Measurements from ENCODE around the gene UGT2B10. TPM values are rescaled to one million over a fixed set of nuclear protein-coding genes. Genes with fewer than 3 reads are reported as not detected.

UGT2B10 gene
- polyA plus RNA-seq, 1 donor from 2014 or later, result not detected

GRCh38 chr4:68865760-68866159, 50.0 kb downstream of the UGT2B10 start:
- no peaks in the 10 kb centered on the region for H3K79me2 ChIP-seq (replicated peaks; ENCODE audit: insufficient read depth, low read length)
- H4K20me1 ChIP-seq (ENCODE audit: insufficient read depth), result no peaks in the 10 kb centered on the region
- no peak overlapping the region for H3K27ac ChIP-seq (ENCODE audit: low read length)
- no peak overlapping the region for H2AFZ ChIP-seq (ENCODE audit: low read depth, low read length)
- H3K4me2 ChIP-seq (ENCODE audit: low read length), result no peak overlapping the region
- no peaks in the 10 kb centered on the region for H3K36me3 ChIP-seq (ENCODE audit: insufficient read depth, low read length)
- no peaks in the 10 kb centered on the region for H3K27me3 ChIP-seq (ENCODE audit: insufficient read depth, low read depth, low read length)
- no peaks in the 10 kb centered on the region for H3K9me3 ChIP-seq (ENCODE audit: low read length)
- TF ChIP-seq RAD21 (conservative IDR thresholded peaks at IDR 0.05), result no peak
- TF ChIP-seq, protein P1, sequence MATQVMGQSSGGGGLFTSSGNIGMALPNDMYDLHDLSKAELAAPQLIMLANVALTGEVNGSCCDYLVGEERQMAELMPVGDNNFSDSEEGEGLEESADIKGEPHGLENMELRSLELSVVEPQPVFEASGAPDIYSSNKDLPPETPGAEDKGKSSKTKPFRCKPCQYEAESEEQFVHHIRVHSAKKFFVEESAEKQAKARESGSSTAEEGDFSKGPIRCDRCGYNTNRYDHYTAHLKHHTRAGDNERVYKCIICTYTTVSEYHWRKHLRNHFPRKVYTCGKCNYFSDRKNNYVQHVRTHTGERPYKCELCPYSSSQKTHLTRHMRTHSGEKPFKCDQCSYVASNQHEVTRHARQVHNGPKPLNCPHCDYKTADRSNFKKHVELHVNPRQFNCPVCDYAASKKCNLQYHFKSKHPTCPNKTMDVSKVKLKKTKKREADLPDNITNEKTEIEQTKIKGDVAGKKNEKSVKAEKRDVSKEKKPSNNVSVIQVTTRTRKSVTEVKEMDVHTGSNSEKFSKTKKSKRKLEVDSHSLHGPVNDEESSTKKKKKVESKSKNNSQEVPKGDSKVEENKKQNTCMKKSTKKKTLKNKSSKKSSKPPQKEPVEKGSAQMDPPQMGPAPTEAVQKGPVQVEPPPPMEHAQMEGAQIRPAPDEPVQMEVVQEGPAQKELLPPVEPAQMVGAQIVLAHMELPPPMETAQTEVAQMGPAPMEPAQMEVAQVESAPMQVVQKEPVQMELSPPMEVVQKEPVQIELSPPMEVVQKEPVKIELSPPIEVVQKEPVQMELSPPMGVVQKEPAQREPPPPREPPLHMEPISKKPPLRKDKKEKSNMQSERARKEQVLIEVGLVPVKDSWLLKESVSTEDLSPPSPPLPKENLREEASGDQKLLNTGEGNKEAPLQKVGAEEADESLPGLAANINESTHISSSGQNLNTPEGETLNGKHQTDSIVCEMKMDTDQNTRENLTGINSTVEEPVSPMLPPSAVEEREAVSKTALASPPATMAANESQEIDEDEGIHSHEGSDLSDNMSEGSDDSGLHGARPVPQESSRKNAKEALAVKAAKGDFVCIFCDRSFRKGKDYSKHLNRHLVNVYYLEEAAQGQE (IDR thresholded peaks at IDR 0.05; ENCODE audit: borderline replicate concordance), result no peak
- no peak for TF ChIP-seq SMC3 (conservative IDR thresholded peaks at IDR 0.05; ENCODE audit: poor library complexity)
- no peak for TF ChIP-seq MXI1 (conservative IDR thresholded peaks at IDR 0.05; ENCODE audit: poor library complexity, severe bottlenecking)
- TF ChIP-seq TAF1 (IDR thresholded peaks at IDR 0.05; ENCODE audit: low read depth), result no peak
- TF ChIP-seq, protein P2, sequence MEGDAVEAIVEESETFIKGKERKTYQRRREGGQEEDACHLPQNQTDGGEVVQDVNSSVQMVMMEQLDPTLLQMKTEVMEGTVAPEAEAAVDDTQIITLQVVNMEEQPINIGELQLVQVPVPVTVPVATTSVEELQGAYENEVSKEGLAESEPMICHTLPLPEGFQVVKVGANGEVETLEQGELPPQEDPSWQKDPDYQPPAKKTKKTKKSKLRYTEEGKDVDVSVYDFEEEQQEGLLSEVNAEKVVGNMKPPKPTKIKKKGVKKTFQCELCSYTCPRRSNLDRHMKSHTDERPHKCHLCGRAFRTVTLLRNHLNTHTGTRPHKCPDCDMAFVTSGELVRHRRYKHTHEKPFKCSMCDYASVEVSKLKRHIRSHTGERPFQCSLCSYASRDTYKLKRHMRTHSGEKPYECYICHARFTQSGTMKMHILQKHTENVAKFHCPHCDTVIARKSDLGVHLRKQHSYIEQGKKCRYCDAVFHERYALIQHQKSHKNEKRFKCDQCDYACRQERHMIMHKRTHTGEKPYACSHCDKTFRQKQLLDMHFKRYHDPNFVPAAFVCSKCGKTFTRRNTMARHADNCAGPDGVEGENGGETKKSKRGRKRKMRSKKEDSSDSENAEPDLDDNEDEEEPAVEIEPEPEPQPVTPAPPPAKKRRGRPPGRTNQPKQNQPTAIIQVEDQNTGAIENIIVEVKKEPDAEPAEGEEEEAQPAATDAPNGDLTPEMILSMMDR (IDR thresholded peaks at IDR 0.05; ENCODE audit: poor library complexity, severe bottlenecking), result no peak
- no peak for TF ChIP-seq EP300 (conservative IDR thresholded peaks at IDR 0.05; ENCODE audit: poor library complexity, severe bottlenecking)
- TF ChIP-seq POLR2AphosphoS5 (IDR thresholded peaks at IDR 0.05), result no peak
- TF ChIP-seq EZH2 (IDR thresholded peaks at IDR 0.05; ENCODE audit: borderline replicate concordance, insufficient read depth, low read length, poor library complexity, severe bottlenecking), result no peak
- H3K9ac ChIP-seq (ENCODE audit: low read length), result no peak overlapping the region
- no peaks in the 10 kb centered on the region for H3F3A ChIP-seq (ENCODE audit: insufficient read depth, low read length, poor library complexity, severe bottlenecking)
- no peak overlapping the region for H3K4me3 ChIP-seq (ENCODE audit: low read length)
- no peaks in the 10 kb centered on the region for H3K9me2 ChIP-seq (ENCODE audit: insufficient read depth, low read length)

GRCh38 chr4:68869274-68869773, 53.5 kb downstream of the UGT2B10 start:
- Histone ChIP-seq H3K9me2 (ENCODE audit: insufficient read depth, low read length) (no peaks in the 10 kb centered on the region), H4K20me1 (ENCODE audit: insufficient read depth) (no peaks in the 10 kb centered on the region), H3K36me3 (ENCODE audit: insufficient read depth, low read length) (no peaks in the 10 kb centered on the region), H2AFZ (ENCODE audit: low read depth, low read length) (no peak overlapping the region), H3F3A (ENCODE audit: insufficient read depth, low read length, poor library complexity, severe bottlenecking) (no peaks in the 10 kb centered on the region), H3K27ac (ENCODE audit: low read length) (no peak overlapping the region), H3K9me3 (ENCODE audit: low read length) (no peaks in the 10 kb centered on the region), H3K4me2 (ENCODE audit: low read length) (no peak overlapping the region), H3K79me2 (replicated peaks; ENCODE audit: insufficient read depth, low read length) (no peaks in the 10 kb centered on the region), H3K4me3 (ENCODE audit: low read length) (no peak overlapping the region), H3K27me3 (ENCODE audit: insufficient read depth, low read depth, low read length) (no peaks in the 10 kb centered on the region), H3K9ac (ENCODE audit: low read length) (no peak overlapping the region)
- TF ChIP-seq POLR2AphosphoS5 (IDR thresholded peaks at IDR 0.05) (no peak), RAD21 (conservative IDR thresholded peaks at IDR 0.05) (no peak)
- TF ChIP-seq, protein P2 (IDR thresholded peaks at IDR 0.05; ENCODE audit: poor library complexity, severe bottlenecking), result no peak
